NCI-H1930 (cell line): ENCODE measurements around the gene ROBO2.

Experiments used
- DNase-seq, 2 experiments: peaks; one replicate each; lab custom pipeline; 2025; lab: John Stamatoyannopoulos, UW

ROBO2 gene

GRCh38 chr3:77190374-77190773, 150.5 kb downstream of the ROBO2 start:
- no peak for DNase-seq

GRCh38 chr3:77191014-77191413, 151.1 kb downstream of the ROBO2 start:
- DNase-seq = no peak

GRCh38 chr3:77191640-77192039, 151.7 kb downstream of the ROBO2 start:
- peak; percentile 36 to 75 for DNase-seq

- no peak for DNase-seq
Observed at GRCh38 chr3:77195766-77196545, 156.1 kb downstream of the ROBO2 start.

GRCh38 chr3:77197408-77197807, 157.5 kb downstream of the ROBO2 start:
- DNase-seq = no peak

- no peak for DNase-seq
Observed at GRCh38 chr3:77203851-77204250, 164.0 kb downstream of the ROBO2 start.

- no peak for DNase-seq
Observed at GRCh38 chr3:77204788-77205187, 164.9 kb downstream of the ROBO2 start.

- DNase-seq = no peak
Observed at GRCh38 chr3:77207753-77208152, 167.9 kb downstream of the ROBO2 start.

GRCh38 chr3:77222701-77223100, 182.8 kb downstream of the ROBO2 start:
- no peak for DNase-seq

- DNase-seq = no peak
Observed at GRCh38 chr3:77227567-77227966, 187.7 kb downstream of the ROBO2 start.

- DNase-seq = no peak
Observed at GRCh38 chr3:77232557-77232956, 192.7 kb downstream of the ROBO2 start.

- DNase-seq = no peak
Observed at GRCh38 chr3:77234004-77234403, 194.1 kb downstream of the ROBO2 start.

GRCh38 chr3:77236118-77236517, 196.2 kb downstream of the ROBO2 start:
- no peak for DNase-seq

- no peak for DNase-seq
Observed at GRCh38 chr3:77240072-77240650, 200.3 kb downstream of the ROBO2 start.

GRCh38 chr3:77242371-77242770, 202.5 kb downstream of the ROBO2 start:
- DNase-seq = no peak

GRCh38 chr3:77244981-77245380, 205.1 kb downstream of the ROBO2 start:
- DNase-seq = no peak

- DNase-seq = no peak
Observed at GRCh38 chr3:77247061-77247460, 207.2 kb downstream of the ROBO2 start.

- no peak for DNase-seq
Observed at GRCh38 chr3:77247817-77248216, 207.9 kb downstream of the ROBO2 start.

GRCh38 chr3:77248420-77248819, 208.5 kb downstream of the ROBO2 start:
- no peak for DNase-seq

GRCh38 chr3:77251136-77251535, 211.2 kb downstream of the ROBO2 start:
- DNase-seq = no peak

- DNase-seq = peak; percentile 14 to 24
Observed at GRCh38 chr3:77254967-77255831, 215.3 kb downstream of the ROBO2 start.

- DNase-seq = peak; percentile 85 to 93
Observed at GRCh38 chr3:77256584-77257503, 216.9 kb downstream of the ROBO2 start.
